HG02973 (cell line): ENCODE data around the gene ALX3.
"Not testable (repeated sequence)": the region's sequence is repeated elsewhere in the genome, so short reads cannot be mapped to it uniquely, and the experiment has no call there.

Experiments used
- ATAC-seq: cut with Tn5 transposase; IDR thresholded peaks from one replicate; pipeline ENCODE4 v1.9.1; 2021; ENCODE audit warnings: moderate library complexity; ENCODE audit not compliant: unreplicated experiment

ALX3 gene

DNA sequence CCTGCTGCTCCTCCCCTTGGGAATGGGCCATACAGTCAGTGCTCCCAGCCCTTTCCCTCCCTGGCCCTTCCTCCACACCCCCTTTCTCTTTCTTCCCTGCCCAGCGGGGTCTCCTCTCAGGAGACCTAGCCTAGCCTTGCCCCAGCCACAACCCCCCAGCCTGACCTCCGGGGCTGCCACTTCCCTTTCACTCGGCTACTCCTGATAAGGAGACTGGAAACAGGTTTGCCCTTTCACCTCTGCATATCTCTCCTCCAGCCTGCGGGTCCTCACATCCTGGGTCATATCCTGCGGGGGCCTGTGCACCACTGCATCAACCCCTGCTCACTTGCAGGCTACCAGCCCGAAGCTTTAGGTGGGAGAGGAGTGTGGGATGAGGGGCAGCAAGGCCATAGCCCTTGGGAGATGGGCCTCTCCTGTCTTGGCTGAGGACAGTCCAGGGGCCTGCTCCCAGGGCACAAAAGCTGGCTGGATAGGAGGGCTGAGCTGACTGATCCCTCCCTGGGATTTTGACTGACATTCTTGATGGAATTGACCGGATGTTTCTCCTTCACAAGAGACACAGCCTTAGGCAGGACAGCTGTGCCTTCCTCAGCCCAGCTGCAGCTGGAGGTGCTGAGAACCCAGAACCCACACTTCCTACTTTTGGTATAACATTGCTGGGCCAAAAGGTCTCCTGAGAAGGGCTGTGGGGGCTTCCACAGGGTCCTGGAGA, 19.2 kb upstream of the ALX3 start:
- ATAC-seq, result no peak

DNA sequence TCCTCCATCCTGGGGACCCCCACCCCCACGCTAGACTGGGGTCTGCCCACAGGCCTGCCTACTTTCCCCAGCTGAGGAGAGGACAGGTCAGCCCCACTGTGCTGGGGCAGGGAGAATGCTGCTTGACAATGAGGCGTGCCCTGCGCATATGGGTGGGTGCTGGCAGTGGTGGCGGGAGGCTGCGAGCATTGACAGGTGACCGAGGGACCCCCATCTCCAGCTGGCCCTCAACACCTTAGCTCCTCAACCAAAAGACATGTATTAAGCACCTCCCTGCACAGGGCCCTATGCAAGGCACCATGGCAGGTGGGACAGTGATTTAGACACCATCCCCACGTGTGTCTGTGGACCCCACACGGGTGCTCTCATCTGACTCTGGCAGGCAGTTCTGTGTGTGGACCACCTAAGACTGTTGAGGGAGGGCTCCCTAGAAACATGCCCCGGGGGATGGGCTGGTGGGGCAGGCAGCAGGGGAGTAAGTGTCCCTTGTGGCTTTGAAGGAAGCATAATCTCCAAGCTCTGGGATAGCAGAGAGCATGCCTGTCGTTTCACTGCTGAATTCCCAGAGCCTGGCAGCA, 18.4 kb upstream of the ALX3 start:
- no peak for ATAC-seq

DNA sequence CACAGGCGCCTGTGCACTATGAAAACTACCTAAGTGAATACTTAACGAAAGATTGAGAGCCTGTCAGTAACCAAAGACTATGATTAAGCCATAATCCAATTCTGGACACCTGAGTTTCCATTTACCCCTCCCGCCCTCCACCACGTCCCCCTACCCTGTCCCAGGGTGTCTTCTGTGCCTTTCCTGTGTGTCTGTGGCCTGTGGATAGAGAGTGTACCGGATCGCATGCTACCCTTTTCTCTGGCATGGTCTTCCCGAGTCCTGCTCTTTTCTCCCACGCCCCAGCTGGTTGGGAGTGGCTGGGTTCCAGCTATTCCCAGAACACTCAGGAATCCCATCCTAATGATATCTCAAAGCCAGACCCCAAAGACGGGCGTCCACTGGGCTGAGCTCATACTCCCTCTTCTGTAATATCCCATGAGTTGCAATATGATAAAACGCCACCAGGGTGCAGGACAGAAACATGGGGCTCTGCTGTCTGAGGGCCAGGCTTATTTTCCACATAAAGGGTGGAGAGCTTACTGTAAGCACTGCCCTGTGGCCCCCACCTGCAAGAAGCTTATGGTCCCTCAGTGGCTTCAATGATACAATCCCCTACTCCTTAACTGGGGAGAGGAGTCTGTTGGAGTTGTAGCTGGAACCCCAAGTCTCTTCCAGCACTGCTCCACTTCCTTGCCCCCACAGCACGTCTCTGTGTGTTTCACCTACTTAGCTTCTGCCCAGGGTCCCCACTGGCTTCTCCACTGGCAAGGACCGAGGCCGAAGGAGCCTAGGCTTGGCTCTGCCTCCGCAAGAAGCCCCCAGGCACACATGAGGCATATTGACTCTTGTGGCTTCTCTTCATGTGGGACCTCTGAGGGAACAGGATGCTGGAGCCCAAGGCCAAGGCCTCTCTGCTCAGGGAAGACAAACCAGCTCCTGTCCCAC, 17.6 kb upstream of the ALX3 start:
- ATAC-seq, result peak; percentile 50

DNA sequence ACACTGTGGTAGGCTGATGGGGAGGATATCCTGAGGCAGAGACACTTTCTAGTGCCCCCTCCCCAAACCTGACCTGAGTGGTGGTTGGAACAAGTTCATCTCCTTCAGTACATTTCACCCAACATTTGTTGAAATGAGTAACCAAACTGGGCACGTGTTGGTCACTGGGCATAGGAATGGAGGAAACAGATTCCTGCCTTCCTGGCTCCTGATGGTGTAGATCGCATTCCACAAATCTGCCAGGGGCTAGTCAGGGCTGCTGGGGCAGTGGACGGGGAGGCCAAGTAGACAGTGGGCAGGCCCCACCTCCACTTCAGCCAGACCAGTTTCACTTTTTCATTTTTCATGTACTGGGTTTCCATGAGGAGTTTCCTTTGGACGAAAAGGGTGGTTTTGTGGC, 16.5 kb upstream of the ALX3 start:
- ATAC-seq, result no peak

DNA sequence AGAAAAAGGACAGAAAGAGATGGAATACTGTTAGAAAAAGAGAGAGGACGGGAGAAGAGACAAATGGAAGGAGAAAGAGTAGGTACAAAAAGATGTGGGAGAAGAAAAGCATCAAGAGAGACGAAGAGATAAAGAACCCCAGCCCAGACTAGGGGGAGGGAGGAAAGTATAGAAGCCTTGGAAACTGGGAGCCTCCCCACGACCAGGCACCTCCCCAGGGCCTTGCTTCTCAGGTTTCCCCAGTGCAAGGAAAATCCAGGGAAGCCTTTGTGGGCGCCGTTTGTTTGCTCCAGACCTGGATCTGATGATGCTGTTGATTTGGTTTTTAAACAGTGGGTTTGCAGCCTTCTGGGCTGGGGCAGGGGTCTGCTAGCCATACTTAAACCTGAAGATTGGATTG, 15.2 kb upstream of the ALX3 start:
- ATAC-seq, result no peak

DNA sequence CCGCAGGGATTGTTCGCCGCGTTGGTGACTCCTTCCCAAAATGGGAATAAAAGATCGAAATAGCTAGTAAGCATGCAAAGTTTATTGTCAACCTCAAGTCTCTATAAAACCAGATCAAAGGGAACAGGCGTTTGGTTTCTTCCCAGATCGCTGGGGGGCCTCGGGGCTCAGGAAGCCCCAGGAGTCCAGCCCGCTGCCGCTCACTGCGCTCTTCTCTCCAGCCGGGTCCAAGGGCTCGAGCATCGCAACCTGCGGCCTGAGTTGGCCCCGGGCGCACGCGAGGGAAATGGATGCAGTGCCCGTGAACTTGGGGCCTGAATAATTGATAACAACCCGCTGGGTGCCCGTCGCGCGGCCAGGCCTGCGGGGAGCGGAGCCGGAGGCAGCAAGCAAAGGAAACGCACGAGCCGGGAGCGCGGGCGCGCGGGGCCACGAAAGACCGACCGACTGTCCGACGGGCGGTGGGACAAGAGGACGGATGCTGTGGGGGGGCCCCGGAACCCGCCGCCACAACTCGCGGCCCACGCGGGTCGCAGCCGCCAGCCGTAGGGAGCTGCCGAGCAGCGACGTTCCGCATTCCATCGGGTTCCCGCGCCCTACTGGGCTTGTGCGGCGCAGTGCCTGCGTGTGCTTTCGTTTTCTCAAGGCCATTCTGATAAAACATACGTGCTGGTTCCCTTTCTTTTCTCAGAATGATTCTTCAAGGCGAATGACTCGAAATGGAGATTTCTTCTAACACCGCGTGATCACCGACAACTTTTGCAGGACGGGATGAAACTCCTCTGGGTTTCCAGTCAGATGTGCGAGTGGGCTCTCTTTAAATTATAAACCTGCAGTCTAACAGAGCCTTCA, 14.0 kb upstream of the ALX3 start:
- ATAC-seq, result no peak

DNA sequence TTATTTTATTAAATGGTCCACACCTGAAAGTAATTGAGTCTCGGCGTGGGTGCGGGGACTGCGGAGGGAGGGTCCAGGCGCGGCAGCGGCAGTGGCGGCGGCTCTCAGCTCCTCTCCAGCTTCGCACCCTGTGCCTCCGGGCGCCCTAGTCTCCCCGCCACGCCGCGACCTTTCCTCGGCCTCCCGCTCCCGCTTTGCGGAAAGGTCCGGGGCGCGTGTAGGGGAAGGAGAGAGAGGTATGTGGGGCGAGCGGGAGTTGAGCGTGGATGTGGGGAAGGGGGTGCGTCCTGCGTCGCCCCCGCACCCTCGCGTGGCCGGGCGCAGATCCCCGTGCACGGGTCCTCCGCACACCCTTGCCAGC, 13.4 kb upstream of the ALX3 start:
- ATAC-seq, result no peak

DNA sequence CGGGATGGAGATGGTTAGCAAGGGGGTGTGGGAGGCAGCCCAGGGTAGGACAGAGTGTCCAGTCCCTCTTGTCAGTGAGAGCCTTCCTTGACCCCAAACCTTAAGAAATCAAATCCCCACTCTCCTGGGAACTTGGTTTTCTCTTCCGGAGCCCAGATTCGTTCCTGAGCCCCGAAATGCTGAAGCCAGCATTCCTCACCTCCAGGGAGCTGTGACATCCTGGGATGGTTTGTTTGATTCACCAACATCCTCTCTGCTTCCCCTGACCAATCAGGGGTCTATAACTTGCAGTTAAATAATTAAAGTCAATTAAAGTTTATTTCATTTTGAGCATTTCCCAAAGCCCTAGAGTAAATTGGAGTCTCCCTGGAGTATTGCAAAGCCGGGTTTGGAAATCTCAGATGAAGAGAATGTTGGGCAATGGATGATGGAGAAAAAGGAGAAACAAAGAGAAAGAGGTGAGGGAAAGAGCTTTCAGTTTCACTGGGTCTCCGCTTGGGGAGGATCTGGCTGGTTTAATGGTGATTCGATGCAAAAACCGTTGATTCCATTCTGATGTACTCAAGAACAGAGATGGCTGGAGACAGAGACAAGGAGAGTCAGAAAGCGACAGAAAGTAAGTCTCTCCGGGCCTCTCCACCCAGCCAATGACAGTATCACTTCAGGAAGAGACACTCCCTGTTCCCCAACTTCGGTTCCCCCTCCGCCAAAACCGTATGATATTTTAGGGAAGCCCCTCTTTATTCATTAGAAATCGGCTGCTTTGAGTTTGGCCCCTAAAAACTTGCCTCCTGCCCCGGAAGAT, 12.8 kb upstream of the ALX3 start:
- no peak for ATAC-seq

DNA sequence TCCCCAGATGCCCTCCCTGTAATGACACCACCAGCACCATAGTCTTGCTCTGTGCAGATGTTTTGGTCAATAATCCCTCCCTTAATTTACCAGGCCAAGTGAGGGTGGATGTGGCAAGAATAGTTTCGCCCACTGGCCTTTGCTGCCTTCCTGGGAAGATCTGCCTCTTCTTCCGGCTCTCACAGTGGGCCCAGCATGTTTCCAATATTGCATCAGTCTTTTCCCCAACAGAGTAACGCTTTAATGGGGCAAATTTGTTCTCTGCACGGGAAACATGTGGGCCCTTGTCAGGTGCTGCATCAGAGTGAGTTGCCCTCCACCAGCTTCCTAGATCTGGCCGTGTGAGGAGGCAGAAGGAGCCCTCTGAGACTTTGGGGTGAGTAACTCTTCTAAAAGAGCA, 12.0 kb upstream of the ALX3 start:
- no peak for ATAC-seq

DNA sequence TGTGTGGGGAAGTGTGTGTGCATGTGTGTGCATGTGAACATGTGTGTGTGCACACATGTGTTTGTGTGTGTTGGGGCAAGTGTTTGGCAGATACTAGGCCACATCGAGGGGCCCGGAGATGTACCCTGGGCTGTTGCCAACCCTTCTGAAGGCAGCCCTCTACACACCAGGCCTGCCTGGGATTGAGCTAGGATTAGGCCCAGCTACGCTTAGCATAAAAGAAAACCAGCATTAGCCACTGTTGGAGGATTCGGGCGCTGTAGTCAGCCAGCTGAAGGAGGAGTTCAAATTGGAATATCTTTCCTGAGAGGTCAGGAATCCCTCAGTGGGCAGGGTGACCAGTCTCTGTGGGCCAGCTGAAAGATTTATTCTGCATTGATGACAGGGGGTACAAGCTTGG, 10.6 kb upstream of the ALX3 start:
- no peak for ATAC-seq

DNA sequence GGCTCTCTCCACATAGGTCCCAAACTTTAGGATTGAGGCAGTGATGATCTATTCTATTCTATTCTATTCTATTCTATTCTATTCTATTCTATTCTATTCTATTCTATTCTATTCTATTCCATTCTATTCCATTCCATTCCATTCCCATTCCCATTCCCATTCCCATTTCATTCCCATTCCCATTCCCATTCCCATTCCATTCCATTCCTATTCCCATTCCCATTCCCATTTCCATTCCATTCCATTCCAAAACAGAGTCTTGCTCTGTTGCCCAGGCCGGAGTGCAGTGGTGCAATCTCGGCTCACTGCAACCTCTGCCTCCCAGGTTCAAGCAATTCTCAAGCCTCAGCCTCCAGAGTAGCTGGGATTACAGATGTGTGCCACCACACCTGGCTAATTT, 9.5 kb upstream of the ALX3 start:
- ATAC-seq, result not testable (repeated sequence)

DNA sequence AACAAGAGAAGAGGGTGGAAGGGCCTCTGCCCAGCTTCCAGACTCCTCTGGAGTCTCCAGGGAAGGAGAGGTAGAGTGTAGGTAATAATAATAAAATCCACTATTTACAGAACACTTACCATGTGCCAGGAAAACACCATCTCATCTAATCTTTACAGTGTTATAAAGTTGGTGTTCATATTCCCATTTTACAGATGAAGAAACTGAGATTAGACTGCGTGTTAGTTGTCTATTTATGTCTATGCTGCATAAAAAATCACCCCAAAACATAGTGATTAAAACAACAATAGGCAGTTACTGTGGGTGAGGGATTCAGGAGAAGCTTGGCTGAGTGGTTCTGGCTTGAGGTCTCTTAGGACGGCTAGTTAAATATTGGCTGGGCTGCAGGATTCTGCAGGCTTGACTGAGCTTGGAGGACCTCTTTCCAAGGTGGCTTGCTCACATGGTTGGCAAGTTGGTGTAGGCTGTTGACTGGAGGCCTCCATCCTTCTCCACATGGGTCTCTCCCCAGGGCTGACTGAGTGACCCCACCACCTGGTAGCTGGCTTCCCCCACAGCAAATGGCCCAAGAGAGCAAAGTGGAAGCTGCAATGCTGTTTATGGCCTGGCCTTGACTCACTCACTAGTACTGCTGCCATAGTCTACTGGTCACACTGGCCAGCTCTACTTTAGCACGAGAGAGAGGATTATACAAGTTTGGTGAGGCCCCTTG, 6.5 kb upstream of the ALX3 start:
- no peak for ATAC-seq

DNA sequence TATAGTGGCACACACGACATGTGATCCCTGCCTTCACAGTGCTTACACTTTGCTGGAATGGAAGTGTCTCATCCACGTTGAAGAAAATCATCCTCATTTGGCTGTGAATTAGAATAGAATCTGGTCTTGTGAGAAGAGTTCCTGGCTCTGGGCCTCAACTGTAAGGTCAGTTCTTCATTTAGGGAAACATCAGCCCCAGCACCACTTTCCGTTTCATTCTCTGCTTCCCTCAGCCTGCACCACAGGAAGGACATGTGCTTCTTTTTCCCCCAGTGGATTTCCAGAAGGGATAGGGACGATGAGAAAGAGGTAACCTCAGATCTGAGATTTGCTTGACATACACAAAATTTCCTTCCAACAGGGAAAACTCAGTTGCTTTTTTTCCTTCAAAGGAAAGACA, 3.7 kb upstream of the ALX3 start:
- ATAC-seq, result no peak

DNA sequence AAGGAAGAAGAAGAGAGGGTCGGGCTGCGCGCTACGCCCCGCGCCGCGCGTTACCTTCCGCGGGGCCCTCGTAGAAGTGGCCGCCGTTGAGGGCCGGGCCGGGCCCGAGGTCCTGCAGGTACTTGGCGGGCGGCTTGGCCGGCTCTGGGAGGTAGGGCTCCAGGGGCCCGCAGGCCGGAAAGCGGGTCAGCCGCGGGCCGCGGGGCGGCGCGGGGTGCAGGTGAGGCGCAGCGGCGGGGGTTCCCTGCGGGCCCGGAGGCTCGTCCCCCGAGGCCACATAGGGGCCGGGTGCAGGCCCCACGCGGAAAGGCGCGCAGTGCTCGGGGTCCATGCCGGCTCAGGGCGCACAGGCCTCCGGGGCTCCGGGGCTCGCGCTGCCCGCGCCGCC, 196 bp downstream of the ALX3 start:
- ATAC-seq, result no peak

DNA sequence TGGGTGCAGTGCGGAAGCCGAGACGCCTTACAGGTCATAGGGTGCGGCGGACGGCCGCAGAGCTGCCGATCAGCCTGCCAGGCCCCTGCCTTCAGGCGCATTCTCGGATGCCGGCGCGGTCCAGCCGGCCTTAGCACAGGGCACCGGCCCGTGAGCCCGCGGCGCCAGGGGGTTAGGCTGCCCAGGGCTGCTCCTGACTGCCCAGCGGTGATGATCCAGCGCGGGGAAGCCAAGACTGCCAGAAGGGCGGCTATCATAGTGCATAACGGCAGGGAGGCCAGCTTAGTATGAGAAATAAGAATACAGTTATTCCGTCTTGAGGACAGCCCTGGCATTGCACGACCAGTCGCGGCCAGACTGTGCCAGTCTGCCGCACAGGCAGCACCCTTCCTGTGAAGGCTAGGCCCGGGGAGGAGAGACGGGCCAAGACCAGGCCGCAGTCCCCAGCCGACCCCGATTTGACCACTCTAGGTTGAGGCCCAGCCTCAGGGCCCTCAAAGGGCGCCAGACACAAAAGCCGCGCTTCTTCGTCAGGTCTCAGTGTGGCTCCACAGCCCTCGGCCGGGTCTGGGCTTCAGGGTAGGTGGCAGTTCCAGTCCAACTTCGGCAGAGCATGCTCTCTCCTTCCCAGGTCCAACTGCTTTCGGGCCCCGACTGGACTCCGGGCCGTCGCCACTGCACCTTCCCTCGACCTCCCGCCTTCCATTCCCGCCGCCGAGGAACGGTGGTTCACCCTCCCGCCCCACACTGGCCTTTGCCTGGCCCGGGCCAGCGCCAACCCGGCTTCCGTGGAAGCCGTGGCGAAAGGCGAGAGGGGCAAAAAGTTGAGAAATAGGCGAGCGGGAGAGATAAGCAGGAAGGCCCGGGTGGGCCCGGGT, 829 bp downstream of the ALX3 start:
- no peak for ATAC-seq

DNA sequence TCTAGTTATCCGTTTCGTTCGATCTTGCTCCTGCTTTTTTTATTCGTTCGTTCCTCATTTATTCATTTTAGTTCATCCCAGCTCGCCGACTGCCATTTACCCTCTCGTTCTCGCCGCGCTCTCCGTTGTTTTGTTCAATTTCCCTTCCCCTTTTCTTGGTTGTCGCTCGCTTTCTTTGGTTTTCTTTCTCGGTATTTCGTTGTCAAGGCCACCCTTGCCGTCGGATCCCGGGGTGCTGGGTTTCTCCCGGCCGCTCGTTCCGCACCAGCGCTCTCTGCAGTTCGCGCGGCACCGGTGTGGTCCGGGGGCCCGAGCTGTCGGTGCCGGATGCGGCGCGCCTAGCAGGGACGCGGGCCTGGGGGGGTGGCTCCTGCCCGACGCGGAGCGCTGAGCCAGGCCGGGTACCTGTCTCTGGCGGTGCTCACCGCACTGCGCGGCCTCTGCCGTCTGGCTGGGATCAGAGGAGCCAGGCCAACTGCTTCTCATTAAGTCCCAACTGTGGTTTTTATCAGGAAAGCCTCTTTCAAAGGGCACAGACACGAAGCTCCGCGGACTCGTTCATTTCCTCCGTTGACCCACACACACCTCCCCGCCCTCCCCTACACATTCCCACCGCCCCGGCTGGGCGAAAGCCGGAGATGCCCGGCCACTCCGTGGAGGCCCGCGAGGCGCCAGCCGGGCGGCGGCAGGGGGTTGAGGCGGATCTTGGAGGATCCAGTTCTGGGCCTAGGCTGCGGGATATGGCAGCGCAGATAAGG, 1.6 kb downstream of the ALX3 start:
- ATAC-seq, result no peak

DNA sequence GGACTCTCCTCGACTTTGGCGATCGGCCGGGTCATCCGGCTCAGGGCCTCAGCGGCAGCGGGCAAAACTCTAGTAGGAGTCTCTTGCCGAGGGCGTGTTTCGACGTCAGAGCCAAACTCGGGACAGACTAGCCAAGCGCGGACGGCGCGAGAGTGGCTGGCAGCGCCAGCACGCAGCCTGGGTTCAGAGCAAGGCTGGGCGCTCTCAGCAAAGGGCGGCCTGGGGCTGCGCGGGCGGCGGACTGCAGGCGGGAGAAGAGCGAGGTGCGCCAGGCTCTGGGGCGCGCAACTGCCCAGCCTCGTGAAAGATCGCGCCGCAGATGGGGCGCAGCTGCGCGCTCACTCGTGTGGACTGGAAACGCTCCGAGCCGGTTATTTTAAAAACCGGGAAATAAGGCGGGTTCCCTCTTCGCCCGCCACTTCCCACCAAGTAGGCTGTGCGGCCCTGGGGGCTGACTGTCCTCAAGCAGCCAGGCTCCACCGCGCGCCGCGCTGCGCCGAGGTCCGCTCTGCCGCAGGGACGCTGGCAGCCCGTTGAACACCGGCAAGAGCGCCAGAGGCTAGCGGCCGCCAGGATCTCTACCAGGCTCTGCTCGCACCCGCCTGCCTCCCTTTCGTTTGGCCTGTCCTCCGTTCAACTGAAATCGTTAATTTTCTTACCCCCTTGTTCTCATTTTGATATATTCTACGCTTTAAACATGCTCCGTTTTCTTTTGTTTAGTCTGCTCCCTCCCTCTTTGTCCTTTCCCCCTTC, 2.4 kb downstream of the ALX3 start:
- no peak for ATAC-seq
